Activated CD4-positive, alpha-beta memory T cell treated with anti-CD3 and anti-CD28 coated beads, Interleukin-2, amount 10 ng/mL, durations not matched to agents 7 days and 5 days (primary cell): ENCODE results near the gene PGA3. TPM values are rescaled to one million over a fixed set of nuclear protein-coding genes. Genes with fewer than 3 reads are reported as not detected.
"Not testable (repeated sequence)": the region's sequence is repeated elsewhere in the genome, so short reads cannot be mapped to it uniquely, and the experiment has no call there.

Experiments used
- CTCF ChIA-PET: fragments of 350-600 bp; sonication (Branson Sonifier 250); formaldehyde crosslinking; loops from one replicate; lab custom pipeline; 2021; ENCODE audit warnings: antibody characterized with exemption, inconsistent platforms; lab: Charles Lee
- POLR2A ChIA-PET: fragments of 350-600 bp; sonication (Branson Sonifier 250); formaldehyde crosslinking; loops from one replicate; lab custom pipeline; 2021; ENCODE audit warnings: antibody characterized with exemption; lab: Charles Lee
- DNase-seq: peaks from one replicate; pipeline ENCODE4 v3.0.0-alpha.2; 2020
- H3K27ac Mint-ChIP-seq: one replicate; pipeline ENCODE4 v1.8.0; 2021; ENCODE audit warnings: mild to moderate bottlenecking, mixed read lengths
- H3K27me3 Mint-ChIP-seq: one replicate; pipeline ENCODE4 v1.8.0; 2021; ENCODE audit warnings: mixed read lengths
- H3K36me3 Mint-ChIP-seq: one replicate; pipeline ENCODE4 v1.8.0; 2021; ENCODE audit warnings: low read depth, mixed read lengths
- H3K4me1 Mint-ChIP-seq: one replicate; pipeline ENCODE4 v1.8.0; 2021; ENCODE audit warnings: mixed read lengths
- H3K4me3 Mint-ChIP-seq: one replicate; pipeline ENCODE4 v1.8.0; 2021; ENCODE audit warnings: mild to moderate bottlenecking, mixed read lengths
- H3K9me3 Mint-ChIP-seq: one replicate; pipeline ENCODE4 v1.8.0; 2021; ENCODE audit warnings: mixed read lengths
- total RNA-seq, 2 experiments: library from RNA; stranded (reverse); gene quantifications; one replicate each; pipeline ENCODE4 v1.2.3, GENCODE V29; 2021

Gene PGA3
- total RNA-seq, 2 experiments from 2014 or later, result not detected

DNA sequence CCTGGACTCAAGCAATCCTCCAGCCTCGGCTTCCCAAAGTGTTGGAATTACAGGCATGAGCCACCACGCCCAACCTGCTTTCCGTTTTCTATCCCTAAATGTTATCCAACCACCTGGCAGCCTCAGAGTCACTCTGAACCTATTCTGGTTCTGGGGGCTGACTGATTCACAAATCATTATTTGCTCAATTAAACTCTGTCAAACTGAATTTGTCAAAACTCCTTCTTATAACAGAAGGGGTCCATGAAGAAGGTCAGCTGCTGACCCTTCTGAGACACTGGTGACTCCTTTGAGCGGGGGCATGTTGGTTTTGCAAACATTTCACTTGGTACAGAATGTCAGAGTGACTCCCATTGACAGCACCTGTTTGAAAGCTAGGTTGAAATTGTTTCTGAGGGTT, 40.3 kb upstream of the PGA3 start:
- Mint-ChIP-seq H3K27ac (no peak overlapping the region), H3K4me3 (no peak overlapping the region), H3K27me3 (no peaks in the 10 kb centered on the region), H3K9me3 (no peaks in the 10 kb centered on the region), H3K36me3 (no peaks in the 10 kb centered on the region), H3K4me1 (peaks cover 54% of the 10 kb centered on the region)
- no peak for DNase-seq
- POLR2A ChIA-PET, result no interaction called here
- CTCF ChIA-PET, result no interaction called here

DNA sequence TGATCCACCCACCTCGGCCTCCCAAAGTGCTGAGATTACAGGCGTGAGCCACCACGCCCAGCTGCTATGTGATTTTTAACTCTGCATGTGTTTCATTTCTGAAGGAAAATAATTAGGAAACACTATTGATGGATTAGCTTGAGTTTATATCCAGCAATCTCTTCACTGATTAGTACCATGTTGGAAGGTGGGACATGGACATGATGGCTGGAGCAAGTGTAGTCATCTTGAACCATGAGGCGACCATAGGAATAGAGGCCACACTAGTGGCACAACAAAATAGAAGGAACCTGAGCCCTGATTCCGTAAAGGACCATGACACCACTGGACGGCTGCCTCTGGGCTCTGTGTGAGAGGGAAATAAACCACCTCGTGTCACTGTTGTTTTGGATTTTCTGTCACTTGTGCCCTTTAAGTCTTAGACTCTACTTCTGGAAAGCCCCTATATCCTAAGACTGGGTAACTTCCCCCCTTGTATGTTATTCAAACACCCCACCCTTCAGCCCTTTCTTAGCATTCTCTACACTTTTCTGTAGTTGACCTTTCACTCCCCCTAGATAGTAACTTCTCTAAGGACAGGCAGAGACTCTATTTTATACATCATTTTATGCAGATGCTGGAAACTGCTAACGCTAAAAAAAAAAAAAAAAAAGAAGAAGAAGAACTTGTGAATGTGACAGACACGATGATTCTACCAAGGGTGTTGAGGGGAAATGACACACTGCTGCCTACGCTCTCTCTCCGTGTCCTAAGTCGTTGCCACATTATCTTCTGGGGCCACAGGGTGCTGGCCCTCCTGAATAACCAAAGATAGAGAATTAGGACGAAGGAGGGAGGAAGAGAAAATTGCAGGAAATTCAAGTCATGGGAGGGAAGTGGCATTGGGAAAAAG, 39.4 kb upstream of the PGA3 start:
- ChIA-PET CTCF (no interaction called here), POLR2A (no interaction called here)
- peaks cover 55% of the 10 kb centered on the region for H3K4me1 Mint-ChIP-seq
- no peak for DNase-seq
- no peak overlapping the region for H3K4me3 Mint-ChIP-seq
- H3K27me3 Mint-ChIP-seq, result no peaks in the 10 kb centered on the region
- H3K36me3 Mint-ChIP-seq, result no peaks in the 10 kb centered on the region
- no peak overlapping the region for H3K27ac Mint-ChIP-seq
- H3K9me3 Mint-ChIP-seq, result peaks cover 3% of the 10 kb centered on the region

DNA sequence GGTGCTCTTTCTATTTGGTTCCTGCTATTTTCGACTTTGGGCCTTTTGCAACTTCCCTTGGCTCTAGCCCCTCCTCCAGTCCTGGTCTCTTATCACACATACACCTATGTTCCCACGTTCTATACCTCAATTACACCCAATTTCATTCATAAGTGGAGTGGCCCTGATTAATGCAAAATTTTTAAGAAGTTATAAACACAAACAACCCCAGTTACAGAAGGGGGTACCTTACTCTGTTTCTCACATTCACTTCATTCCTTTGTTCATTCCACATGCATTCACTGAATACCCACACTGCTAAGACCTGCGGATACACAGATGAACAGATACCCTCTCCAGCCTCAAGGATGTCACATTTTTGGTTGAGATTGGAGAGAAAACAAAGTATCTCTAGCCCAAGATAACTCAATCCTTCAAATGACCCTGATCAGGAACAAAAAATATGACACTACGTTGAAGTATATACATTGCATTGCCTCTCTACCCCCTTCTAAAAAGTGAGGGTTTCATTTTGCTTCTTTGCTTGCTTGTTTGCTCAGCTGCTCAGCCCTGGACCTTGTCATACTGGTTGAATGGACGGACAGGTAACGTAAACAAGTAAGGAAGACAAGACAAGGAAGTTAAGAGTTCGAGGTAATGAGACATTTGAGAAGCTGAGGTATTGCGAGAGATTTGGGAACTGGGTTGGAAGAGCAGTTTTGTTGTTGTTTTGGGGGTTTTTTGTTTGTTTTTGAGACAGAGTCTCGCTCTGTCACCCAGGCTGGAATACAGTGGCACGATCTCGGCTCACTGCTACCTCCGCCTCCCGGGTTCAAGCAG, 38.5 kb upstream of the PGA3 start:
- CTCF ChIA-PET, result no interaction called here
- DNase-seq, result no peak
- POLR2A ChIA-PET, result no interaction called here
- no peaks in the 10 kb centered on the region for H3K27me3 Mint-ChIP-seq
- peaks cover 51% of the 10 kb centered on the region for H3K4me1 Mint-ChIP-seq
- peaks cover 4% of the 10 kb centered on the region for H3K9me3 Mint-ChIP-seq
- H3K36me3 Mint-ChIP-seq, result no peaks in the 10 kb centered on the region
- H3K27ac Mint-ChIP-seq, result no peak overlapping the region
- H3K4me3 Mint-ChIP-seq, result no peak overlapping the region

DNA sequence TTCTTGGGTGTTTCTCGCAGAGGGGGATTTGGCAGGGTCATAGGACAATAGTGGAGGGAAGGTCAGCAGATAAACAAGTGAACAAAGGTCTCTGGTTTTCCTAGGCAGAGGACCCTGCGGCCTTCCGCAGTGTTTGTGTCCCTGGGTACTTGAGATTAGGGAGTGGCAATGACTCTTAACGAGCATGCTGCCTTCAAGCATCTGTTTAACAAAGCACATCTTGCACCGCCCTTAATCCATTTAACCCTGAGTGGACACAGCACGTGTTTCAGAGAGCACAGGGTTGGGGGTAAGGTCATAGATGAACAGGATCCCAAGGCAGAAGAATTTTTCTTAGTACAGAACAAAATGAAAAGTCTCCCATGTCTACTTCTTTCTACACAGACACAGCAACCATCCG, 37.5 kb upstream of the PGA3 start:
- H3K4me3 Mint-ChIP-seq, DNase-seq, H3K27me3 Mint-ChIP-seq, H3K36me3 Mint-ChIP-seq, H3K9me3 Mint-ChIP-seq, POLR2A ChIA-PET, H3K27ac Mint-ChIP-seq, CTCF ChIA-PET: not testable (repeated sequence)
- H3K4me1 Mint-ChIP-seq, result peaks cover 43% of the 10 kb centered on the region

DNA sequence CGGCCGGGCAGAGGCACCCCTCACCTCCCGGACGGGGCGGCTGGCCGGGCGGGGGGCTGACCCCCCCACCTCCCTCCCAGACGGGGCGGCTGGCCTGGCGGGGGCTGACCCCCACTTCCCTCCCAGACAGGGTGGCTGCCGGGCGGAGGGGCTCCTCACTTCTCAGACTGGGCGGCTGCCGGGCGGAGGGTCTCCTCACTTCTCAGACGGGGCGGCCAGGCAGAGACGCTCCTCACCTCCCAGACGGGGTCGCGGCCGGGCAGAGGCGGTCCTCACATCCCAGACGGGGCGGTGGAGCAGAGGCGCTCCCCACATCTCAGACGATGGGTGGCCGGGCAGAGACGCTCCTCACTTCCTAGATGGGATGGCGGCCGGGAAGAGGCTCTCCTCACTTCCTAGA, 37.0 kb upstream of the PGA3 start:
- CTCF ChIA-PET, DNase-seq, H3K4me3 Mint-ChIP-seq, H3K9me3 Mint-ChIP-seq, H3K27me3 Mint-ChIP-seq, POLR2A ChIA-PET, H3K27ac Mint-ChIP-seq, H3K36me3 Mint-ChIP-seq: not testable (repeated sequence)
- H3K4me1 Mint-ChIP-seq, result peaks cover 42% of the 10 kb centered on the region

DNA sequence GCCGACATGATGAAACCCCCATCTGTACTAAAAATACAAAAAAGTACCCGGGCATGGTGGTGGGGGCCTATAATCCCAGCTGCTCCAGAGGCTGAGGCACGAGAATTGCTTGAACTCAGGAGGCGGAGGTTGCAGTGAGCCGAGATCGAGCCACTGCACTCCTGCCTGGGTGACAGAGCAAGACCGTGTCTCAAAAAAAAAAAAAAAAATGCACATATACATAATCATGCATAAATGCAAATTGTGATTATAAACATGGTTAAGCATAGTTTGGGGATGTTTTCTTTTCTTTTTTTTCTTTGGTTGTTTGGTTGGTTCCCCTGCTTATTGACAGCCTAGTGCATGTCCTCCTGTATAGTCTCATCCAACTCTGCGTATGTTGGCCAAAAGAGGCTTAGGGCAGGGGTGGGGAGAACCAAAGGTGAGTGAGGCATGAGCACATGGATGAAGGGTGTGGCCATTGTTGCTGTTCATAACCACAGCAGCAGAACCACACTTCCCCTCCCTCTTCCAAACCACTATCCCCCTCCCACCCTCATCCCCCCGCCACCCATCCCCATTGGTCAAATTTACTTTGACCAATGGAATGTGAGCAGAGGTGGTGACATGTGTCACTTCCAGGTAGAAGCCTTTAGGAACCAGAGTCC, 35.1 kb upstream of the PGA3 start:
- no peak overlapping the region for H3K4me3 Mint-ChIP-seq
- no peak for DNase-seq
- H3K27me3 Mint-ChIP-seq, result peaks cover 2% of the 10 kb centered on the region
- no peak overlapping the region for H3K27ac Mint-ChIP-seq
- POLR2A ChIA-PET, result interaction anchor here (0.9 kb wide), 1 partner anchor 15 kb away, joined by 3 read pairs; no protein-coding TSS in a partner anchor
- peaks cover 36% of the 10 kb centered on the region for H3K4me1 Mint-ChIP-seq
- peaks cover 6% of the 10 kb centered on the region for H3K9me3 Mint-ChIP-seq
- CTCF ChIA-PET, result interaction anchor here (1.2 to 1.4 kb wide), 2 partner anchors 9 to 19 kb away, joined by 3 to 6 read pairs; no protein-coding TSS in a partner anchor
- no peaks in the 10 kb centered on the region for H3K36me3 Mint-ChIP-seq

DNA sequence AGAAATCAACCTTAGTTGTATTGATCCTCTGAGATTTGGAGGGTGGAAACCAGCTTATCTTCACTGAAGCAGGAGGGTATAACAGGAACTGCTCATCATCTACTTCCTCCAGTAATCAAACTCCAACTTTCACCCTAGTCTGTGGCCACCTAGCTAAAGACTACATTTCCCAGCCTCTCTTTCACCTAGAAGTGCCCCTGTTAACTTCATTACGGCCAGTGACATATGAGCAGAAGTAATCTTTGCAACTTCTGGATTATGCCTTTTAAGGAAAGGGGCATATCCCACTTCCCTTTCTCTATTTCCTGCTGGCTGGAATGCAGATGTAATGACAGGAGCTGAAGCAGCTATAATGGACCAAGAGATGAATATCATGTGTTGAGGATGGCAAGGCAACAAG, 34.5 kb upstream of the PGA3 start:
- Mint-ChIP-seq H3K4me1 (peaks cover 35% of the 10 kb centered on the region), H3K27ac (no peak overlapping the region), H3K4me3 (no peak overlapping the region), H3K27me3 (peaks cover 4% of the 10 kb centered on the region), H3K9me3 (peaks cover 6% of the 10 kb centered on the region), H3K36me3 (no peaks in the 10 kb centered on the region)
- ChIA-PET POLR2A (interaction anchor here (0.9 kb wide), 1 partner anchor 15 kb away, joined by 3 read pairs; no protein-coding TSS in a partner anchor), CTCF (interaction anchor here (1.1 to 1.4 kb wide), 3 partner anchors 10 to 40 kb away, joined by 3 to 6 read pairs (median 3); no protein-coding TSS in a partner anchor)
- no peak for DNase-seq

DNA sequence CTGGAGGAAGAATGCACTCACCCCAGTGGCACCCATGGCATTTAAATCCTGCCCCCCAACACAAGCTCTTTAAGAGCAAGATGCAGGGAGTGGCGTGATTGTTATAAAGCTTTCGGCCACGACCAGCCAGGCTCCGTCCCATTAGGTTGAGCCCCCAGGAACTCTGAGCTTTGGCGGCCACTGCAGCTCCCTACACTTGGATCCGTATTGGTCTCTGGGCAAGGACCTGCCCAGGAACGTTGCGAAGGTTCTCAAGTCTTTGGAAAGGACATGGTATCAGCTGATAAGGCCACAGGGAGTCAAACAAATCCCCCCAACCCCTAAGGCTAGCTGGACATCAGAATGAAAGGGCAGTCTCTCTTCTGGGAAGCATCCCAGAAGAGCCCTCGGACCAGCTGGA, 32.7 kb upstream of the PGA3 start:
- DNase-seq, result no peak
- peaks cover 6% of the 10 kb centered on the region for H3K9me3 Mint-ChIP-seq
- ChIA-PET POLR2A (no interaction called here), CTCF (no interaction called here)
- no peak overlapping the region for H3K4me3 Mint-ChIP-seq
- H3K27ac Mint-ChIP-seq, result no peak overlapping the region
- peaks cover 25% of the 10 kb centered on the region for H3K4me1 Mint-ChIP-seq
- H3K27me3 Mint-ChIP-seq, result peaks cover 6% of the 10 kb centered on the region
- H3K36me3 Mint-ChIP-seq, result no peaks in the 10 kb centered on the region

DNA sequence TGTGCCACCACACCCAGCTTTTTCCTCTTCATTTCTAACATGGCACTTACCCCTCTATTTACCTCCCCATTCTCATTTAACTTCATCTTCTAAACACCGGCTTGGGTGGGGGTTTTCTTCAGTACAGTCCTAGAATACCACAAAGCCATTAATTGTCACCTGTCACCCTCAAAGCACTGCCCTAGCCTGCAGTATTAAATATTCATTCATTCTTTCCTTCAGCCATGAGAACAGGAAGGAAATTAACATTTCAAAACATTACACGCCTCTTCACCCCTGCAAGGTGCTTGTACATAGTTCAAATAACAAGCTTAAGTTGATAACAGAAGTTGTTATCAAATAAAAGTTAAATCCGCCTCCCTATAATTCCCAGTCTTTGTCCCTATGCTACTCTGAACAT, 31.4 kb upstream of the PGA3 start:
- peaks cover 6% of the 10 kb centered on the region for H3K27me3 Mint-ChIP-seq
- POLR2A ChIA-PET, result no interaction called here
- CTCF ChIA-PET, result no interaction called here
- peaks cover 25% of the 10 kb centered on the region for H3K4me1 Mint-ChIP-seq
- H3K4me3 Mint-ChIP-seq, result no peak overlapping the region
- H3K27ac Mint-ChIP-seq, result no peak overlapping the region
- DNase-seq, result no peak
- peaks cover 6% of the 10 kb centered on the region for H3K9me3 Mint-ChIP-seq
- no peaks in the 10 kb centered on the region for H3K36me3 Mint-ChIP-seq

DNA sequence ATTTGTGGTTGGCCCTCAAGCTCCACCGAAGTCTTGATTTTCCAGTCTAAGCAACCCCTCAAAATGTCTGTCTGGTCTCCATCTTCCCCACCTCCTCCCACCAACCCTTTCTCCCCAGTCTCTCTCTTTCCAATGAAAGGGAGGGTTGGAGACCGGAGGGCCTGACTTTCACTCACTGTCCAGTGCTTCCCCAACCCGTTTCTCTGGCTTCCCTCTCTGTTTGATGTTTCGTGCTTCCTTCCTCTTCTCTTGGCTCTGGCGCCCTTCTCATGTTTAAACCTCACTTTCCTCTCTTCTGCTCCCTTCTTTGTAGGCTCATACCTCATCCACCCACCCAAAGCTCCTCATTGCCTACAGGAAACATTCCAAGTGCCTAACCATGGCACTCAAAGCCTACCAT, 31.0 kb upstream of the PGA3 start:
- Mint-ChIP-seq H3K36me3 (no peaks in the 10 kb centered on the region), H3K27ac (no peak overlapping the region), H3K4me3 (no peak overlapping the region), H3K27me3 (peaks cover 6% of the 10 kb centered on the region), H3K9me3 (peaks cover 6% of the 10 kb centered on the region), H3K4me1 (peaks cover 23% of the 10 kb centered on the region)
- ChIA-PET CTCF (no interaction called here), POLR2A (no interaction called here)
- no peak for DNase-seq

DNA sequence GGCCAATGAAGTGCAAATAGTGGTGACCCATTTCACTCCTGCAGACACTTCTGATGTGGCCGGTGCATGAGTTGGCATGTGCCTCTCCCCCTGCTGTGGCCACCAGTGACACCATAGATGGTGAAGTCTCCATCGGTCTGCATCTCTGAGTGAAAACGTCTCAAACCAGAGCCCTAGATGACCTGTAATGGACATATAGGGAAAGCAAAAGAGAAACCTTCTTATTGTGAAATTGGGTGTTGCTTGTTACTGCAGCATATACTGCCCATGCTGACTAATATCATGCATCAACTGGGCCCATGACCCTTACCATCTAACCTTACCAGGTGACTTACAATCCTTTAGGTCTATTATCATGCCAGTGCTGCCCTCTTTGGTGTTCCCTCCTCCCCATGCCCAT, 30.4 kb upstream of the PGA3 start:
- Mint-ChIP-seq H3K4me1 (peaks cover 18% of the 10 kb centered on the region), H3K9me3 (peaks cover 6% of the 10 kb centered on the region), H3K4me3 (no peak overlapping the region), H3K27me3 (peaks cover 8% of the 10 kb centered on the region), H3K36me3 (no peaks in the 10 kb centered on the region), H3K27ac (no peak overlapping the region)
- ChIA-PET CTCF (no interaction called here), POLR2A (no interaction called here)
- no peak for DNase-seq

DNA sequence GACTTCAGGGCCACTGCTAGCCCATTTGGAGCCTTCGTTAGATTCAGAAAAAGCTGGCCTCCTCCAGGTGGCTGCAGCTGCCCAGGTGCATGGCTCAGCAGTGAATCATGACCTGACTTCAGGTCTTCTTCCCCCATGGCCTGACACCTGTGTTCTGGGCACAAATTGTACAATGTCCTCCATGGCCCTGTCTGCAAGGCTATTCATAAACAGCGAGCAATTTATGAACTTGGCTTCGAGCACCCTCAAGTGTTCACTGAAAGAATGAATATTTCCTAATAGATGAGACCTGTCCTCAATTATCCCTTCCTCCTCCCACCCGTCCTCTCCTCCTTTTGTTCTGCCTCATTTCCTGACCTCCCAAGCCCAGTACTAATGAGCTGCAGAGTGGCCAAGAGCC, 29.9 kb upstream of the PGA3 start:
- ChIA-PET CTCF (no interaction called here), POLR2A (no interaction called here)
- Mint-ChIP-seq H3K4me3 (no peak overlapping the region), H3K36me3 (no peaks in the 10 kb centered on the region), H3K27me3 (peaks cover 10% of the 10 kb centered on the region), H3K4me1 (peaks cover 13% of the 10 kb centered on the region), H3K27ac (no peak overlapping the region), H3K9me3 (peaks cover 6% of the 10 kb centered on the region)
- DNase-seq, result no peak

DNA sequence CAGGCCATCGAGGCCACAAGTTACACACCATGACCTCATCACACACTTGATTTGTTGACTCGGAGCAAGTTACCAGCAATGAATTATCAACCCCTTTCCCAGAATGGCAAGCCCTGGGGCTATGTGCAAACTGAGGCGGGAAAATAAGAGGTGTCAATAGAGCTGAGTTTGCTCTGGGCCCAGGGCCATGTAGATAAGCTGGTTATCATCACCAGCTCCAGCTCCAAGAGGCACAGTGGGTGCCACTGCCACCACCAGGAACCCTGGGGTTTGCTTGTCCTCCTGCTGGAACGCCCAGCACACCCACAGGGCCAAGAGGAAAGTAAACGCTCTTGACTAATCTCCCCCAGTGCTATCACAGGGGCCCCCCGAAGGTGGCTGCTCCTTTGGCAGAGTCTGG, 29.0 kb upstream of the PGA3 start:
- Mint-ChIP-seq H3K9me3 (peaks cover 2% of the 10 kb centered on the region), H3K4me1 (peaks cover 7% of the 10 kb centered on the region), H3K27ac (no peak overlapping the region), H3K27me3 (peaks cover 11% of the 10 kb centered on the region), H3K4me3 (no peak overlapping the region), H3K36me3 (no peaks in the 10 kb centered on the region)
- no peak for DNase-seq
- CTCF ChIA-PET, result no interaction called here
- POLR2A ChIA-PET, result no interaction called here
